KMS-11 (cell line): ENCODE measurements around the gene ZIC5.

ENCODE experiments used
- H2AFZ ChIP-seq: fragments of 200-600 bp; sonication (generic); 2 replicates; pipeline ENCODE4 v1.6.1; 2016; ENCODE audit warnings: antibody characterized with exemption, mixed run types, low read depth
- H3K27ac ChIP-seq: fragments of 200-600 bp; sonication (generic); 2 replicates; pipeline ENCODE4 v1.6.1; 2016; ENCODE audit warnings: mild to moderate bottlenecking, mixed run types
- H3K27me3 ChIP-seq: fragments of 200-600 bp; sonication (generic); 2 replicates; pipeline ENCODE4 v1.6.1; 2017; ENCODE audit warnings: mild to moderate bottlenecking, low read depth, mixed run types, moderate library complexity; ENCODE audit not compliant: insufficient read depth
- H3K36me3 ChIP-seq: fragments of 200-600 bp; sonication (generic); 2 replicates; pipeline ENCODE4 v1.6.1; 2017; ENCODE audit warnings: mild to moderate bottlenecking, mixed run types; ENCODE audit not compliant: insufficient read depth
- H3K4me1 ChIP-seq: fragments of 200-600 bp; sonication (generic); 2 replicates; pipeline ENCODE4 v1.6.1; 2016; ENCODE audit warnings: mild to moderate bottlenecking, low read depth, mixed run types; ENCODE audit not compliant: poor library complexity, severe bottlenecking
- H3K4me2 ChIP-seq: fragments of 200-600 bp; sonication (generic); 2 replicates; pipeline ENCODE4 v1.7.0; 2016; ENCODE audit warnings: mild to moderate bottlenecking, mixed run types
- H3K4me3 ChIP-seq: fragments of 200-600 bp; sonication (generic); IDR thresholded peaks from 2 replicates; pipeline ENCODE4 v1.6.1; 2017; ENCODE audit warnings: low read depth, low read length, mixed read lengths; ENCODE audit not compliant: insufficient read depth
- H3K79me2 ChIP-seq: fragments of 200-600 bp; sonication (generic); 2 replicates; pipeline ENCODE4 v1.6.1; 2016; ENCODE audit warnings: low read depth, mixed run types; ENCODE audit not compliant: insufficient read depth
- H3K9ac ChIP-seq: fragments of 200-600 bp; sonication (generic); 2 replicates; pipeline ENCODE4 v1.6.1; 2016; ENCODE audit warnings: mild to moderate bottlenecking, mixed run types
- H4K20me1 ChIP-seq: fragments of 200-600 bp; sonication (generic); 2 replicates; pipeline ENCODE4 v1.6.1; 2016; ENCODE audit warnings: mild to moderate bottlenecking, mixed run types; ENCODE audit not compliant: insufficient read depth
- CTCF ChIP-seq: fragments of 200-600 bp; sonication (generic); conservative IDR thresholded peaks from 2 replicates; pipeline ENCODE4 v1.6.1; 2017; ENCODE audit warnings: low read depth, mild to moderate bottlenecking, antibody characterized with exemption, low read length, moderate library complexity, mixed read lengths

ZIC5 gene

DNA sequence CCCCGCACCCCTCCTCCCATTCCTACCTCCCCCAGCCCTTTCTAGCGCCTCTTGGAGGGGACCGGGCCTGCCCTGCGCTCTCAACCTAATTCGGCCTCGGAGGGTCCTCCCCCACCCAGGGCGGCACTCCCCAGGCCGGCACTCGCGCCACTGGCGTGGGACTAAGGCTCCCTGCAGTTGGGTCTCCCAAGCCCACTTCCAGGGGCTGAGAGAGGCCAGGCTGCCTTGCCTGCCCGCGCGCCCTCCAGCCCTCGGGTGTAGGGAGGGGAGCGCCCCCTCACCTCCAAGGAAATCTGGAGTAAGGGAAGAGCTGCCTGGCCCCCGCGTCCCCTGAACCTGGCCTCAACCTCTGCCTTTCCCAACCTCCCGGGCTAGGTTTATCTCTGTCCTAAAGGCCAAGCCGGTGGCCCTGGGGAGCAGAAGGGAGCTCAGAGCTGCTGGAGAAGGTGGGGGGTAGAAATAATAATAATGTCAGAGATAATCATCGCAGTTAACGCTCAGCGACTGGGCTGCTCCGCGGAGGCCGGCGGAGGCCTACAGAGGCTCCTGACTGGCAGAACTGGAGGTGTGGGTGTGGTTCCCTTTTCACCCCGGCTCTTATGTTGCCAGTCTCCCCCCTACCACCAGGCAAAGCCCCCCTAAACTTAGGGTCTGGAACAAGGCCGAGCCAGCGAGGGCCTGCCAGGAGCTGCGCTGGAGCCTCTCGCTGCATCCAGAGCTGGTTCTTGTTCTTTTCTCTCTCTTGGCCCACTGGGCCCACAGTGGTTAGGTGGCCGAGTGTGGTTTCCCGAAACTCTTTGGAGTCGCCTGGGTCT, 19.7 kb upstream of the ZIC5 start:
- H3K79me2 ChIP-seq = no peaks in the 10 kb centered on the region
- no peak overlapping the region for H3K4me2 ChIP-seq
- no peak overlapping the region for H3K4me3 ChIP-seq
- no peaks in the 10 kb centered on the region for H3K4me1 ChIP-seq
- H2AFZ ChIP-seq = no peak overlapping the region
- no peaks in the 10 kb centered on the region for H4K20me1 ChIP-seq
- no peaks in the 10 kb centered on the region for H3K27me3 ChIP-seq
- H3K27ac ChIP-seq = no peak overlapping the region
- no peak overlapping the region for H3K9ac ChIP-seq
- no peak for TF ChIP-seq CTCF
- no peaks in the 10 kb centered on the region for H3K36me3 ChIP-seq

DNA sequence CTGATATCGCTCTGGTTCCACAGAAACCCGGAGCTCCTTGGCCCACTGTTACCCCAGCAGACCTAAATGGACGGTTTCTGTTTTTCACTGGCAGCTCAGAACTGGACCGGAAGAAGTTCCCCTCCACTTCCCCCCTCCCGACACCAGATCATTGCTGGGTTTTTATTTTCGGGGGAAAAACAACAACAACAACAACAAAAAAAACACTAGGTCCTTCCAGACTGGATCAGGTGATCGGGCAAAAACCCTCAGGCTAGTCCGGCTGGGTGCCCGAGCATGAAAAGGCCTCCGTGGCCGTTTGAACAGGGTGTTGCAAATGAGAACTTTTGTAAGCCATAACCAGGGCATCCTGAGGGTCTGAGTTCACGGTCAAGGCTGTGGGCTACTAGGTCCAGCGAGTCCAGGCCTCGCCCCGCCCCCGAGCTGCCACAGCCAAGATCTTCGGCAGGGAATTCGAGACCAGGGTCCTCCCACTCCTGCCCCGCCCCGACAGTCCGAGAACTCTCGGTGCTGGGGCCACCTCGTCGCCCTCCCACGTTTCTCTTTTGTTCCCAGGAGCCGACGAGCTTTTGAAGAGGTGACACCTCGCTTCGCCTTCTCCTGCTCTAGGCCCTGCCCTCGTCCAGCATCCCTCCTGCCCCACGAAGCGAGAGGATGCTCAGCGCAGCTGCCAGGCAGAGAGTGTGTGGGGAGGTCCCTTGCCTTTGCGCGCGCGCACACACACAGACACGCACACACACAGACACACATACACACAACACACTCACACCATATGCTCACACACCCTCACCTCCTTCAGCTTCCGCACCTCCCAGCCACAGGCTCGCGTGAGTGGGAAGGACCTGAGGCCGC, 18.8 kb upstream of the ZIC5 start:
- Histone ChIP-seq H3K9ac (no peak overlapping the region), H3K27me3 (no peaks in the 10 kb centered on the region), H3K36me3 (no peaks in the 10 kb centered on the region), H3K4me2 (no peak overlapping the region), H3K27ac (no peak overlapping the region), H3K79me2 (no peaks in the 10 kb centered on the region), H2AFZ (no peak overlapping the region), H4K20me1 (no peaks in the 10 kb centered on the region), H3K4me1 (no peaks in the 10 kb centered on the region), H3K4me3 (no peak overlapping the region)
- no peak for TF ChIP-seq CTCF

DNA sequence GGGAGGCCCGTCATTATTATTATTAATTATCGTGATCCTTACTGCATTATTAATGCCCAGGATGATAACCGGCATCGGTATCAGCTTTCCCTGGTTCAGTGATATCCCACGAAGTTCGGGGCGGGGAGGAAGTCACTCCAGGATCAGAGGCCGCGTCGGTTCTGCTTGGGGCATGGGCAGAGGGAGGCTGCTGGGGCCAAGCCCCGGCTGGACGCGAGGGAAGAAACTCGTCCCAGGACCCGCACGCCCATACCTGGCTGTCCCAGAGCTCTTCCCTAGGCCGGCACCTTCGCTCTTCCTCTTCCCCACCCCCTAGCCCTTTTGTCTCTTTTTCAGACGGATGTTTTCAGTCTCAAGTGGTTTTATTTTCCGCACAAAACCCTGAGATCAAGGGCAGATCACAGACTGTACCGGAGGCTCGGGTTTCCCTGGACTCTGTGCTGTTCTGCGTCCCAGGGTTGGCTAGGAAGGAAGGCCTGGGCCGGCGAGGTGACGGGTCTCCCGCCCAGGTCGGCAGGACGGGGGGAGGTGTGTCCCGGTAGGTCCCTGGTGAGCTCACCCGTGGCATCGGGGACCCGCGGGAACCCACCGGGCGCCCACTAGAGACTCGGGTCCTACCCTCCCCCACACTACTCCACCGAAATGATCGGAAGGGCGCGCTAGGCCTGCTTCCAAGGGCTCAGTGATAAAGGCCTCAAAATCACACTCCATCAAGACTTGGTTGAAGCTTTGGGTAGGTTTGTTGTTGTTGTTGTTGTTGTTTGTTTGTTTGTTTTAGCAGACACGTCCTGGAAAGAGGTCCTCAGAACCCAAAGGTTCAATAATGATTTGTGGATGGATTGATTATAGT, 17.9 kb upstream of the ZIC5 start:
- Histone ChIP-seq H3K36me3 (no peaks in the 10 kb centered on the region), H3K4me2 (no peak overlapping the region), H3K79me2 (peaks cover 2% of the 10 kb centered on the region), H3K9ac (no peak overlapping the region), H3K4me3 (no peak overlapping the region), H4K20me1 (no peaks in the 10 kb centered on the region), H3K27ac (no peak overlapping the region), H3K27me3 (no peaks in the 10 kb centered on the region), H2AFZ (no peak overlapping the region), H3K4me1 (no peaks in the 10 kb centered on the region)
- TF ChIP-seq CTCF = no peak

GRCh38 chr13:99988529-99989275, 17.1 kb upstream of the ZIC5 start:
- H3K4me3 ChIP-seq = no peak overlapping the region
- H2AFZ ChIP-seq = no peak overlapping the region
- H4K20me1 ChIP-seq = no peaks in the 10 kb centered on the region
- peaks cover 10% of the 10 kb centered on the region for H3K79me2 ChIP-seq
- H3K4me1 ChIP-seq = no peaks in the 10 kb centered on the region
- no peaks in the 10 kb centered on the region for H3K27me3 ChIP-seq
- no peak overlapping the region for H3K4me2 ChIP-seq
- H3K36me3 ChIP-seq = no peaks in the 10 kb centered on the region
- H3K9ac ChIP-seq = no peak overlapping the region
- no peak for TF ChIP-seq CTCF
- no peak overlapping the region for H3K27ac ChIP-seq
